NCI-H526 treated with DMSO at 0.1 percent for 48 hours (cell line): ENCODE data around the gene EBF4.
A peak's percentile ranks its signal among the peaks of the same experiment; 100 is the strongest.

Experiments
- DNase-seq: peaks from one replicate; lab custom pipeline; 2025; lab: John Stamatoyannopoulos, UW

EBF4 gene

GRCh38 chr20:2700913-2701620 lies 8.5 kb downstream of the EBF4 start:
- DNase-seq: no peak

DNA sequence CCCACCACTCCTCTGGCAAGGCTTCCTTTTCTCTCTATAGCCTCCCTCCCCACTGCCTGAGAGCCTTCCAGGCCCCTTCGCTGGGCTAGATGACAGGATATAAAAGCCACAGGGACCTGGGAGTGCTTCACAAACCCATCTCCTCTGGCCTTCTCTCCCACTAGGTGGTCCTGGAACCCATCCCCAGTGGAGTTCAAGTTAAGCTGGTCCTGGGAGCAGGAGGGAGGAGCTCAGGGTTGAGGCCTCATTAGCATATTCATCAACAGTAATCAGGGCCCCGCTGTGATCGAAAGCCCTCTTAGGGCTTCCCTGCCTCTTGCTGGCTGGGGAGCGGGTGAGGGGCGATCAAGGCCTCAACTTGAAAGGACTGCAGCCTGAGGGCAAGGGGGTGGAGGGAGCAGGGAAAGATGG lies 9.1 kb downstream of the EBF4 start:
- no peak for DNase-seq

- no peak for DNase-seq
These were observed 11.3 kb downstream of the EBF4 start for GRCh38 chr20:2703716-2704475.

GRCh38 chr20:2705931-2706645 lies 13.5 kb downstream of the EBF4 start:
- DNase-seq: no peak

DNA sequence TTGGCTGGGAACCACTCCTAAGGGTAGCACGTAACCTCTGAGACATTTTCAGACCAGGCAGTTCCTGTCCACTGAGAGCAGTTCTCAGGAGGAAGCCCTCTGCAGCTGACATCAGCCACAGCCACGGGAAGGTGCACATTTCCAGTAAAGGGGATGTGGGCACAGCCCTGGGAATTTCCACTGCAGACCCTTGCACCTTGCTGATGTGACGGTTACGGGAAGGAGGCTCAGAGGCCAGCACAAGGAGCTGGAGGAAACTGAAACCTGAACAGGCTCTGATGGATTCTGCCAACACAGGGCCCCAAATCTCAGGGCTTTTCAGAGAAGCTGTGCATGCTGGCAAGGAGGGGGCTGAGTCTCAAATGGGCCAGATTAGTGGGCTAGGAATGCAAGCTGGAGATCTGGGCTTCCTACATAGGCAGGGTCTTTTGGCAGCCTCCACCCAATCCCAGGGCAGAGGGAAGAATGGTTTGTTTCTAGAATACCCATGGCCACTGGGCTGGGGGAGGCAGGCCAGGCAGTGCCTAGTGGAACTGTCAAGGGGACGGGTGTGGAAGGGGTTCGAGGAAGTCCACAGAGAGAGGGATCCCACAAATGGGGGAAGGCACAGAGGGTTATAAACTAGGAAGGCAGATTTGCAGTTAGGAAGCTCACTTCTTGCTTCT lies 14.2 kb downstream of the EBF4 start:
- DNase-seq: no peak

DNA sequence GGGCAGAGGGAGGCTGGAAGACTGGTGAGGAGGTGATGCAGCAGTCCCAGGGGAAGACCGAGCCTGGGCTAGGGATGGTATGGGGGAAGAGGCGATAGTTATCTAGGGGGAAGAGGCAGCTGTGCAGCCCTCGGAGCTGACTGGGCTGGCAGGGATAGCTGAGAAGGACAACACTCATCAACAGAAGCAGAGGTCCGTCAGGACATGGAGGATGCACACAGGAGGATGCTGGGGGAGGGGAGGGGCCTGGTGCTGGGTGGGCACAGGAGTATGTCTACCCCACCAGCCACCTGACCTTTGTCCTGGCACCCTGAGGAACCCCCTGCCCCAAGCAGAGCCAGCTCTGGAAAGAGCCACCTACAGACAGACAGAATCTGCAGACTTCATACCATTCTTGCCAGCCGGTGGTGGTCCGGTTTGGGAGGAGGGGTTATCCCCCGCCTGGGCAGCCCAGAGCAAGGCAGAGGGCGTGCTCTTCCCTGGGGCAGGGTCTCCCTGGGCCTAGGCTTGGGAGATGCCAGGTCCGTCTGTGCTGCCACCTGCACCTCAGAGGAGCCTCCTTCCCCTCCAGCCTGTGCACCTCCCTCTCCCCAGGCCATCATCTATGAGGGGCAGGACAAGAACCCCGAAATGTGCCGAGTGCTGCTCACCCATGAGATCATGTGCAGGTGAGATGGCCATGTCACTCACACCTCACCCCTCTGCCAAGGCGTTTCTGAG lies 14.9 kb downstream of the EBF4 start:
- DNase-seq: no peak

DNA sequence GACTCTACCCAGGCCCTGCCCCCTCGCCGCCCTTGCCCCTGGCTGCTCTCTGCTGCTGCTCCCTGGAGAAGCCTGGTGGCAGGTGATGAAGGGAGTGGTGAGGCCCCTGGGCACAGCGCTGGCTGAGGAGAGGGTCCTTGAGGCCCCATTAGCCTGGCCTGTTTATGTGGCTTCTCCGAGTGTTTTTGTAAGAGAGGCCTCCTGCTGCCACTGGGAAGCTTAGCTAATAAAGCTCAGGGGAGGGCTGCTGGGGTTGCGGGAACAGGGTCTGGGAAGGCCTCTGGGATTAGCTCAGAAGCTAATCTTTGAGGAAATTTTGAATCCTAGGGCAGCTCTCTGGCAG lies 15.5 kb downstream of the EBF4 start:
- no peak for DNase-seq

DNA sequence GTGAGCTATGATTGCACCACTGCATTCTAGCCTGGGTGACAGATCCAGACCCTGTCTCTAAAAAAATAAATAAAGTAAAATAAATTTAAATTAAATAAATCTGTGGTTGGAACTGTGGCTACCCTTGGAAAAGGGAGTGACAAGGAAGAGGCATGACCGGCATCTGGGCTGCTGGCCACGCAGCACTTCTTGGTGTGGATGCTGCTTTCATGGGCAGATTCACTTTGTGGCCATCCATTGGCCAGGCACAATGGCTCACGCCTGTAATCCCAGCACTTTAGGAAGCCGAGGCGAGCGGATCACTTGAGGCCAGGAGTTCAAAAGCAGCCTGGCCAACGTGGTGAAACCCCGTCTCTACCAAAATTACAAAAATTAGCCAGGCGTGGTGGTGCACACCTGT lies 16.1 kb downstream of the EBF4 start:
- no peak for DNase-seq

- no peak for DNase-seq
These were observed 16.8 kb downstream of the EBF4 start for GRCh38 chr20:2709205-2709981.

GRCh38 chr20:2713285-2713684 lies 20.7 kb downstream of the EBF4 start:
- peak; percentile 12 for DNase-seq

DNA sequence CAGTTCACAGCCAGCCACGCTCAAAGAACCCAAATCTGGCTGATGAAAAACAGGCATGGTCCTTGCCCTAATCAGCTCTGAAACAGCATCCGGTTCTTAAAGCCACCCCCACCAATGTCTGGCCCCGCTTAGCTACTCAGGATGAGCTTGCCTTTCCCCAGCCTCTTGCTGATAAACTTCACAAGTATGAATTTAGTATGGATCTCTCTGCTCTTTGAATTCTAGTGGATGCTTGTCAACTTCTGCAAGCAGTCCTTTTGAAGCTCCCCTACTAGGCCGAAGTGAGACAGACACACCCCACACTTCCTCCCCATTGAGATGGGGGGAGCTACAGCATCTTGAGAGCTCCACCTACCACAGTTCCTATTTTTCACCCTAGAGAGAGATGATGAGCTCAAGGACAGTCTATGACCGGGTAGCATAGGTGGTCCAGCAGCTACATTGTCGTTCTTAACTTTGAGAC lies 36.7 kb downstream of the EBF4 start:
- DNase-seq: no peak

GRCh38 chr20:2729791-2730190 lies 37.2 kb downstream of the EBF4 start:
- DNase-seq: no peak

DNA sequence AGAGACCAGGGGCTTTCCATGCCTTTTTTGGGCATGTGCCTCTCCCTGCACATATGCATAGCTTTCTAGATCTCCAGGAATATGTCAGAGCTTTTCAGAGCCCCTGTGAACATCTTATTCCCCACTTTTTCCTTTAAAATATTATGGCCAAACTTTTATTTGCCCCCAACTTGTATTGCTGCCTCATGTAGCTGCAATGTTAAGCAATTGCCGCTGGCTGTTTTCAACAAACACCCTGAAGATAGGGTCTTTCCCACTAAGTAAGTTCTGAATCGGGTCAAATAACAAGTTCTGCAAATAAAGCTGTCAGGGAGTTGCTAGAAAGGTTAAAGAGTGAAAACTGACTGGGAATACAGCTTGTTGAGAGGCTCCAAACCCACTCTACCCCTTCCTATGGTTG lies 42.3 kb downstream of the EBF4 start:
- no peak for DNase-seq

DNA sequence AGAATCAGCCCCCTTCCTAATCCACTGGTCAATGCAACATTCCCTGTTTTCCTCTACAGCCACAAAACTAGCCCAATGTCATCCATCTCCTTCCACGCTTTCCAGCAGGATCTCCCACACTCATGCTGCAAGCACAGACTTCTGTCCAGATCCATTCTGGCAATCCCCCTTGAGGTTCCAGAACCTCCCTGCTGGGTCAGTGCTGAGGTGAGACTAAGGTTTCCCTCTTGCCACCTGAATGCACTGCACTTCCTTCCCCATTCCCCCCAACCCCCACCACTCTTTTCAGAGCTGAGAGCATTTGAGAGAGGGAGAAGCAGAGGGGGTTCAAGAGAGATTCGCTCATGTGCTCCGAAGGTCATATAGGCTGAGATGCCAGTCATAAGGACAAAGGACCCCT lies 43.9 kb downstream of the EBF4 start:
- DNase-seq: no peak

GRCh38 chr20:2738331-2739041 lies 45.9 kb downstream of the EBF4 start:
- no peak for DNase-seq

DNA sequence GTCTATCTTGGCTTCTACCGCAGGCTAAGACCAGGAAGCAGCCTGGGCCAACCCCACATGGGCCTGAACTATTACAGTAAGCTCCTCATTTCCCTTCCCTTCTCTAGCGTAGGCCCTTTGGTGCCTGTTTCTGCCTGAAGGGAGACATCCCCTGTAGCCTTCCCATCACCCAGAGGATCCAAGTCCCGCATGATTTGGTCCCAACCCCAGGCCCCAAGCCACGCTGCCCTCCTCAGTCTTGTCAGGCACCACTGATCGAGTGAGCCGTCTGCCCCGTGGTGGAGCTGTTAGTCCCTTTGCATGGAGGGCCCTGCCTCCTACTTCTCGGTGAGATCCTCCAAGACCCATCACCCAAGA lies 46.4 kb downstream of the EBF4 start:
- DNase-seq: no peak

DNA sequence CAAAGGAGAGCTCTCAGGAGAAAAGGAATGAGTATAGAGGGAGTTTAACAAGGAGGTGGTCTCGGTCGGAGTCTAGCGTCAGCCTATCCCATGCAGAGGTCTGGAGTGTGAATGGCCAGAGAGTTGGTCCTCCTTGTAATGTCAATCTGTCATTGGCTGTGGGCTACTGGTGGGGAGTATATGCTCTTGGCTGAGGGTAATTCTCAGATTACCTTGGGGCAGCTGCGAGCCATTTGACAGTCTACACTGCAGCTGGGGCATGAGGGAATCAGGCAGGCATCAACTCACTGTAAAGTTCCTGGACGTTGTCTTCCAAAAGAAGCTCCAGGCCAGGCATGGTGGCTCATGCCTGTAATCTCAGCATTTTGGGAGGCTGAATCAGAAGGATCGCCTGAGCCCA lies 48.1 kb downstream of the EBF4 start:
- DNase-seq: no peak

- DNase-seq: no peak
These were observed 48.9 kb downstream of the EBF4 start for GRCh38 chr20:2741463-2741862.

DNA sequence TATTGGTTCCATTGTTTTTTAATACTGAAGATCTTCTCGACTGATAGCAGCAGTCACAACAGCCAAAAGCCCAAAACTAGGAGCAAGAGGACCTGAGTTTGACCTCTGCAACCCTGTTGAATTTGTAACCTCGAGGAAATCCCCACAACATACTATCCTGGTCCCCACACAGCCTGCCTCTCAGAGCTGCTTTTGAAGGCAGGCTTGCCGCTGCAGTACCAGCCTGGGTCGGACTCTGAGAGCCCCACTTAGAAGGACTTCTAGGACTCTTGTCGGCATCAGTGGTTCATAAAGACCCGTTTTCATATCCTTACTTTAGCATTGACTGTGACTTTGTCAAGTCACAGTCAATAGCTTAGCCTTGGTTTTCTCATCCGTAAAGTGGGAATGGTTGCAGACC lies 49.3 kb downstream of the EBF4 start:
- no peak for DNase-seq

- DNase-seq: no peak
These were observed 49.9 kb downstream of the EBF4 start for GRCh38 chr20:2742431-2742830.
